D721Med (cell line): ENCODE measurements around the gene ATOH1.

Source experiments
- DNase-seq: peaks from one replicate; pipeline ENCODE4 v3.0.0; 2011; ENCODE audit warnings: low spot score; ENCODE audit not compliant: insufficient read length
- FAIRE-seq: peaks from 2 replicates; lab custom pipeline; 2011; peaks lifted over from hg19 to GRCh38; lab: Jason Lieb, UNC
- CTCF ChIP-seq: IDR thresholded peaks from 2 replicates; pipeline ENCODE4 v1.5.1; 2012; ENCODE audit warnings: mild to moderate bottlenecking, control low read depth; ENCODE audit not compliant: insufficient read depth; ENCODE audit errors: missing control alignments

Gene ATOH1

DNA sequence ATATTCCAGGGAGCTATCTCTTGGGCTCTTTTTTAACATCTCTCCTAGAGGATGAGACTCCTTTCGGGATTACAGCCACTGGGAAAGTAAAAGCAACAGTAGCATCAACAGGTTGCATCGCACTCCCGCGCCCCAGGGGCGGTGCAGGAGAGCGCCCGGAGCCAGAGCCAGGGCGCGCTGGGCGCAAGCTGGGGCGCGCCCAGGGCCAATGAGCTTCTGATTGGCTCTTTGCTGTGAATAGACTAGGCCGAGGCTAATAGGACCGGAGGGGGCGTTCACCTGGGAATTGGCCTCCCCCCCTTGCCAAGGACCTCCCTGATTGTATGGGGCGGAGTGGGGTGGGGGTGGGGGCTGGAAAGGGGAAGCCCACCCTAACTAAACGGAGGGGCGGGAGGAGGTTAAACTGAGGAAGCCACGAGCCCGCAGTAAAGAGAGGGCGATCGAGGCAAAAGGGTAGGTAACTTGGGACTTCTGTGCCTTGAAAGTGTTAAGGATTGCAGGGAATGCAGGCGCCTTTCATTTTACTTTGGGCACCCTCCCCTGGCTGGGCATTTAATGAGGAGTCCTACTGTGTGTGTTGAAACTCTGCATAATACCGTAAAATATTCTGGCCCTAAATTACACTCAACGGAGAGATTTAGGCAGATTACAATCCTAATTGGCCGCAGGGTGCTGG is 1.1 kb upstream of the ATOH1 start:
- FAIRE-seq (no peak), DNase-seq (no peak)
- TF ChIP-seq CTCF = no peak

DNA sequence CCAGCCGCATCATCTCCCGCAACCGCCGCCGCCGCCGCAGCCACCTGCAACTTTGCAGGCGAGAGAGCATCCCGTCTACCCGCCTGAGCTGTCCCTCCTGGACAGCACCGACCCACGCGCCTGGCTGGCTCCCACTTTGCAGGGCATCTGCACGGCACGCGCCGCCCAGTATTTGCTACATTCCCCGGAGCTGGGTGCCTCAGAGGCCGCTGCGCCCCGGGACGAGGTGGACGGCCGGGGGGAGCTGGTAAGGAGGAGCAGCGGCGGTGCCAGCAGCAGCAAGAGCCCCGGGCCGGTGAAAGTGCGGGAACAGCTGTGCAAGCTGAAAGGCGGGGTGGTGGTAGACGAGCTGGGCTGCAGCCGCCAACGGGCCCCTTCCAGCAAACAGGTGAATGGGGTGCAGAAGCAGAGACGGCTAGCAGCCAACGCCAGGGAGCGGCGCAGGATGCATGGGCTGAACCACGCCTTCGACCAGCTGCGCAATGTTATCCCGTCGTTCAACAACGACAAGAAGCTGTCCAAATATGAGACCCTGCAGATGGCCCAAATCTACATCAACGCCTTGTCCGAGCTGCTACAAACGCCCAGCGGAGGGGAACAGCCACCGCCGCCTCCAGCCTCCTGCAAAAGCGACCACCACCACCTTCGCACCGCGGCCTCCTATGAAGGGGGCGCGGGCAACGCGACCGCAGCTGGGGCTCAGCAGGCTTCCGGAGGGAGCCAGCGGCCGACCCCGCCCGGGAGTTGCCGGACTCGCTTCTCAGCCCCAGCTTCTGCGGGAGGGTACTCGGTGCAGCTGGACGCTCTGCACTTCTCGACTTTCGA is 654 bp downstream of the ATOH1 start:
- no peak for TF ChIP-seq CTCF
- FAIRE-seq (no peak), DNase-seq (no peak)

GRCh38 chr4:93829820-93830687 is 1.5 kb downstream of the ATOH1 start:
- DNase-seq = no peak
- FAIRE-seq = no peak

DNA sequence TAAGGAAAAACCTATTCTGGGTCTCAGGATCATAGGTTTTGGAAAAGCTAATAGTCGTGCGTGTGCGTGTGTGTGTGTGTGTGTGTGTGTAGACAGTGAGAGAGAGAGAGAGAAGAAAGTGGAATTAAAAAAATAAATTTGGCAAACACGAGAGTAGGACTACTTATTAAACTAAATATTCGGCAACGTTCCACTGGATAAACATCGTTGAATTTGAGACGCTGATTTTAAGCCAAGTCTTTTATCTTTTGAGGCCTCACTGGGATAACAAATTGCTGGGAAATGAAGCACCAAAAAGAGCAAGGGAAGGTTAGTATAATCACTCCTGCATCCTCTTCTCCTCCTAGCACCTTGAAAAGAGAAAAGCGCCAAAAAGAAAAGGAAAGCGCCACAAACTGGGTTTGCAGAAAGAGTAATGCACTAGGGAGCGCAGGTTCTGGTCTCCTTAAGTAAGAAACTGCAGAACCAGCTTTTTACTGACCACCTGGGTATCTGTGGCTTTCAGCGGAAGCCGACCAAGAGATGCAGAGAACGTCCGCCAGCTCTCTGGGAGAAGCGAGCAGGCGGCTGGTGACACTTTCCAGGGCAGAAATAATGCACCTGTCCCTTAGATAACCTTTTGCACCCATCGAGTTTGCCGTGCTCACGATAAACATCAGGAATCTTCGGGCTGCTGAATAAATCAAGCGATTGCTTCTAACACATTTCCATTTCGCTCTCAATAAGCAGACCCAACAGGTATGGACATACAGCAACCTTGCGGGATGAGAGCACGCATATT is 3.4 kb downstream of the ATOH1 start:
- no peak for TF ChIP-seq CTCF
- FAIRE-seq (no peak), DNase-seq (no peak)

More at GRCh38 chr4:93829820-93830687, 1.5 kb downstream of the ATOH1 start:
- TF ChIP-seq CTCF = no peak

GRCh38 chr4:93834249-93835066 is 5.9 kb downstream of the ATOH1 start:
- TF ChIP-seq CTCF = no peak
- no peak for FAIRE-seq
- no peak for DNase-seq

DNA sequence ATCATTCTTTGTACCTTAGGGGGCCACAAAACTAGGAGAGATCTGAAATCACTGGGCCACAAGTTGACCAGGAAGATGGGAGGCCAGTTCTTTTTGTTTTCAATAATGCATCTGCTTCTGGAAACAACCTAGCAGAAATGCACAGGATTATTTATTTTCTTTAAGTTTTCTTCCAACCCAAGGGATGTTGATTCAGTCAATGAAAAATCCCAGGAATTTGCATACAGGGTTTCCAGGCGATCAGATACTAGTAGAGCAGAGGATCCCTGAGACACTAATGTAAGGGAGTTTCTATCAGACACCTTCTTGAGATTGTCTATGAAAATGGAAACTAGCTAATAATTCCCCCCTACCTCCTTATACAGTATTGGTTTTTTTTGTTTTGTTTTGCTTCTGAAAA is 7.4 kb downstream of the ATOH1 start:
- no peak for FAIRE-seq
- no peak for DNase-seq
- no peak for TF ChIP-seq CTCF
